ENCODE data around the gene FAM185A. TPM values are rescaled to one million over a fixed set of nuclear protein-coding genes. Genes with fewer than 3 reads are reported as not detected.

Gene FAM185A
- total RNA-seq, 1 donor from 2014 or later, result 5.8 TPM

DNA sequence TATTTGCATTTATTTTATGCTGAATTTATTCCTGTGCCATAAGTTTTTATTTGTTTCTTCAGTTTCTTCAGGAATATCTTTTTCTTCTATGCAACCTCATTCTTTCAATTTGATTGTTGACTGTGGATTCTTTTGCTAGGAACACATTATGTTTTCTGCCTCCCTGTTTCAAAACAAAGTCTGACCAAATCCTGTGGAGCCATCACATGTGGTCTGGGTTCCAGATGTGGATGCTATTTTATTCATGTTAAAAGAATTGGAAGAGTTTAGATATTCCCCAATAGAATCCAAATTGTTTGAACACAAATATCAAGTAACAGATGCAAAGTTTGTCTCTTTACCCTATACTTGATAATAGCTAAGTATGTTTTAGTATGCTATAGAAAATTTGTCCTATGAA lies 107.2 kb downstream of the FAM185A start:
- H3K4me3 Mint-ChIP-seq, result no peak overlapping the region
- no peak for DNase-seq
- ChIA-PET CTCF (no interaction called here), POLR2A (no interaction called here)
- H3K9me3 Mint-ChIP-seq, result peaks cover 6% of the 10 kb centered on the region
- no peak for ATAC-seq (ENCODE audit: low read depth)
- intact Hi-C loops (cut with micrococcal nuclease), result no loop called here
- no peaks in the 10 kb centered on the region for H3K4me1 Mint-ChIP-seq
- TF ChIP-seq, protein P1, sequence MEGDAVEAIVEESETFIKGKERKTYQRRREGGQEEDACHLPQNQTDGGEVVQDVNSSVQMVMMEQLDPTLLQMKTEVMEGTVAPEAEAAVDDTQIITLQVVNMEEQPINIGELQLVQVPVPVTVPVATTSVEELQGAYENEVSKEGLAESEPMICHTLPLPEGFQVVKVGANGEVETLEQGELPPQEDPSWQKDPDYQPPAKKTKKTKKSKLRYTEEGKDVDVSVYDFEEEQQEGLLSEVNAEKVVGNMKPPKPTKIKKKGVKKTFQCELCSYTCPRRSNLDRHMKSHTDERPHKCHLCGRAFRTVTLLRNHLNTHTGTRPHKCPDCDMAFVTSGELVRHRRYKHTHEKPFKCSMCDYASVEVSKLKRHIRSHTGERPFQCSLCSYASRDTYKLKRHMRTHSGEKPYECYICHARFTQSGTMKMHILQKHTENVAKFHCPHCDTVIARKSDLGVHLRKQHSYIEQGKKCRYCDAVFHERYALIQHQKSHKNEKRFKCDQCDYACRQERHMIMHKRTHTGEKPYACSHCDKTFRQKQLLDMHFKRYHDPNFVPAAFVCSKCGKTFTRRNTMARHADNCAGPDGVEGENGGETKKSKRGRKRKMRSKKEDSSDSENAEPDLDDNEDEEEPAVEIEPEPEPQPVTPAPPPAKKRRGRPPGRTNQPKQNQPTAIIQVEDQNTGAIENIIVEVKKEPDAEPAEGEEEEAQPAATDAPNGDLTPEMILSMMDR (IDR thresholded peaks at IDR 0.05), result no peak
- H3K27me3 Mint-ChIP-seq, result no peaks in the 10 kb centered on the region
- no peak overlapping the region for H3K27ac Mint-ChIP-seq
- H3K36me3 Mint-ChIP-seq (ENCODE audit: low read depth), result no peaks in the 10 kb centered on the region

Other genes starting within 250 kb of the FAM185A start
- gene RASA4B, start 231.2 kb upstream of the FAM185A start, total RNA-seq, result 11.4 and 16.1 TPM in 2 replicates
- 36.8 and 45.3 TPM in 2 replicates for gene UPK3BL2, start 205.3 kb upstream of the FAM185A start, total RNA-seq
- gene SPDYE2, start 197.8 kb upstream of the FAM185A start, total RNA-seq, result 0.29 TPM in 1 of 2 replicates, not detected in the other
- 110 and 123 TPM in 2 replicates for gene POLR2J3, start 176.4 kb upstream of the FAM185A start, total RNA-seq
- gene RASA4, start 132.2 kb upstream of the FAM185A start, total RNA-seq, result 57.6 and 62.3 TPM in 2 replicates
- gene UPK3BL1, start 106.2 kb upstream of the FAM185A start, total RNA-seq, result 47.4 and 58.8 TPM in 2 replicates
- gene SPDYE2B, start 98.7 kb upstream of the FAM185A start, total RNA-seq, result not detected in 2 replicates
- gene POLR2J2, start 77.3 kb upstream of the FAM185A start, total RNA-seq, result 29.2 and 35.2 TPM in 2 replicates
- gene LRRC17, start 164.0 kb downstream of the FAM185A start, total RNA-seq, result 0.16 and 0.34 TPM in 2 replicates

Data from activated B cell treated with CpG ODN at 0.5 μM for 24 hours (primary cell).